ENCODE results near the gene CYTH1. TPM values are rescaled to one million over a fixed set of nuclear protein-coding genes. Genes with fewer than 3 reads are reported as not detected.

Gene CYTH1
- total RNA-seq, 1 experiment from 2014 or later: 46.7 TPM

DNA sequence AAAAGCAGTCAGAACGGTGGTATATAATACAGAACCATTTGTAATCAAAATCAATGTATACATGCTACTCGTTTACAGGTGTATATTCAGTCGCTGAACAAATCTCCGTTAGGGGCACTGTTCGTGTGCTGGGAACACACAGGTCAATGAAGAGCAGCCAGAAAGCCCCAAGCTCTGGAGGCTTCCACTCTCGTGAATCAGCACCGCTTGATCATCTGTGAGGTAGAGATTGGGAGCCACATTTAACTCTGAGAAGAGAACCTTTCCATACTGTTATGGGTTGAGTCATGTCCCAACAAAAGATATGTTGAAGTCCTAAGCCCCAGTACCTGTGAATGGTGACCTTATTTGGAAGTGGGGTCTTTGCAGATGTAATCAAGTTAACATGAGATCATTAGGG lies 5.4 kb upstream of the CYTH1 start:
- POLR2A ChIA-PET: no interaction called here
- Histone ChIP-seq H3K27me3 (ENCODE audit: control insufficient read depth, insufficient read depth, low read length) (no peaks in the 10 kb centered on the region), H3K27ac (ENCODE audit: low read length) (no peak overlapping the region), H3K4me3 (ENCODE audit: low read depth in 2 of 2, low read length in 2 of 2) (no peak overlapping the region), H3K36me3 (ENCODE audit: control insufficient read depth, insufficient read depth, low read length) (no peaks in the 10 kb centered on the region), H3K4me1 (ENCODE audit: control insufficient read depth, insufficient read depth, low read length) (peaks cover 3% of the 10 kb centered on the region; the same call in 1 of the 2 replicates), H3K9me3 (ENCODE audit: control insufficient read depth, insufficient read depth, low read depth, low read length) (no peaks in the 10 kb centered on the region)
- intact Hi-C loops (cut with micrococcal nuclease; ENCODE audit: unreplicated experiment): no loop called here
- DNase-seq (ENCODE audit: low read depth, low spot score) (no peak), ATAC-seq (no peak)
- TF ChIP-seq, protein P1, sequence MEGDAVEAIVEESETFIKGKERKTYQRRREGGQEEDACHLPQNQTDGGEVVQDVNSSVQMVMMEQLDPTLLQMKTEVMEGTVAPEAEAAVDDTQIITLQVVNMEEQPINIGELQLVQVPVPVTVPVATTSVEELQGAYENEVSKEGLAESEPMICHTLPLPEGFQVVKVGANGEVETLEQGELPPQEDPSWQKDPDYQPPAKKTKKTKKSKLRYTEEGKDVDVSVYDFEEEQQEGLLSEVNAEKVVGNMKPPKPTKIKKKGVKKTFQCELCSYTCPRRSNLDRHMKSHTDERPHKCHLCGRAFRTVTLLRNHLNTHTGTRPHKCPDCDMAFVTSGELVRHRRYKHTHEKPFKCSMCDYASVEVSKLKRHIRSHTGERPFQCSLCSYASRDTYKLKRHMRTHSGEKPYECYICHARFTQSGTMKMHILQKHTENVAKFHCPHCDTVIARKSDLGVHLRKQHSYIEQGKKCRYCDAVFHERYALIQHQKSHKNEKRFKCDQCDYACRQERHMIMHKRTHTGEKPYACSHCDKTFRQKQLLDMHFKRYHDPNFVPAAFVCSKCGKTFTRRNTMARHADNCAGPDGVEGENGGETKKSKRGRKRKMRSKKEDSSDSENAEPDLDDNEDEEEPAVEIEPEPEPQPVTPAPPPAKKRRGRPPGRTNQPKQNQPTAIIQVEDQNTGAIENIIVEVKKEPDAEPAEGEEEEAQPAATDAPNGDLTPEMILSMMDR (IDR thresholded peaks at IDR 0.05): no peak; the same call in 1 of the 2 replicates
- TF ChIP-seq SIN3A (IDR thresholded peaks at IDR 0.05; ENCODE audit: borderline replicate concordance, insufficient read depth, low read depth, low read length) (no peak), TCF7L2 (IDR thresholded peaks at IDR 0.05; ENCODE audit: low read depth, low read length) (no peak), POLR2AphosphoS5 (IDR thresholded peaks at IDR 0.05; ENCODE audit: low read depth, low read length) (no peak)
- TF ChIP-seq, protein P2, sequence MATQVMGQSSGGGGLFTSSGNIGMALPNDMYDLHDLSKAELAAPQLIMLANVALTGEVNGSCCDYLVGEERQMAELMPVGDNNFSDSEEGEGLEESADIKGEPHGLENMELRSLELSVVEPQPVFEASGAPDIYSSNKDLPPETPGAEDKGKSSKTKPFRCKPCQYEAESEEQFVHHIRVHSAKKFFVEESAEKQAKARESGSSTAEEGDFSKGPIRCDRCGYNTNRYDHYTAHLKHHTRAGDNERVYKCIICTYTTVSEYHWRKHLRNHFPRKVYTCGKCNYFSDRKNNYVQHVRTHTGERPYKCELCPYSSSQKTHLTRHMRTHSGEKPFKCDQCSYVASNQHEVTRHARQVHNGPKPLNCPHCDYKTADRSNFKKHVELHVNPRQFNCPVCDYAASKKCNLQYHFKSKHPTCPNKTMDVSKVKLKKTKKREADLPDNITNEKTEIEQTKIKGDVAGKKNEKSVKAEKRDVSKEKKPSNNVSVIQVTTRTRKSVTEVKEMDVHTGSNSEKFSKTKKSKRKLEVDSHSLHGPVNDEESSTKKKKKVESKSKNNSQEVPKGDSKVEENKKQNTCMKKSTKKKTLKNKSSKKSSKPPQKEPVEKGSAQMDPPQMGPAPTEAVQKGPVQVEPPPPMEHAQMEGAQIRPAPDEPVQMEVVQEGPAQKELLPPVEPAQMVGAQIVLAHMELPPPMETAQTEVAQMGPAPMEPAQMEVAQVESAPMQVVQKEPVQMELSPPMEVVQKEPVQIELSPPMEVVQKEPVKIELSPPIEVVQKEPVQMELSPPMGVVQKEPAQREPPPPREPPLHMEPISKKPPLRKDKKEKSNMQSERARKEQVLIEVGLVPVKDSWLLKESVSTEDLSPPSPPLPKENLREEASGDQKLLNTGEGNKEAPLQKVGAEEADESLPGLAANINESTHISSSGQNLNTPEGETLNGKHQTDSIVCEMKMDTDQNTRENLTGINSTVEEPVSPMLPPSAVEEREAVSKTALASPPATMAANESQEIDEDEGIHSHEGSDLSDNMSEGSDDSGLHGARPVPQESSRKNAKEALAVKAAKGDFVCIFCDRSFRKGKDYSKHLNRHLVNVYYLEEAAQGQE (IDR thresholded peaks at IDR 0.05; ENCODE audit: insufficient read depth in 1 of 2, low read depth in 2 of 2, low read length in 1 of 2): no peak
- in situ Hi-C loops (cut with HindIII; ENCODE audit: low pct_unique_long_range_greater_than_20kb, low sequenced_read_pairs): no loop called here
- no TSS peak for BruUV-seq (replicated peaks)
- CTCF ChIA-PET: interaction anchor here (0.5 kb wide), 1 partner anchor 291 kb away, joined by 10 read pairs; no protein-coding TSS in a partner anchor

DNA sequence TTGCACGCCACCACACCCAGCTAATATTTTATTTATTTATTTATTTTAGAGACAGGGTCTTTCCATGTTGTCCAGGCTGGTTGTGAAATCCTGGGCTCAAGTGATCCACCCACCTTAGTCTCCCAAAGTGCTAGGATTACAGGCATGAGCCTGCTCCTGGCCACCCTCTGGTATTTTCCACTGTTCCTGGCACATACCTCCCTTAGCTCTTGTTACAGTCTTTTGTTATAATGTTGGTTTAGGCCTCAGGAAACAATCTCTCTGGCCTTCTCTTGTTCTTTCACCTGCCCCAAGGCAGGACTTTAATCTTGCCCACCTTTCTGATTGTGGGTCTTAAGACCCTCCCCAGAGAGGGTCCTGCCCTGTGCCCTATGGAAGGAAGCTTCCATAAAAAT lies 3.6 kb upstream of the CYTH1 start:
- POLR2A ChIA-PET: interaction anchor here (0.6 to 0.7 kb wide), 3 partner anchors 14 to 83 kb away, joined by 4 to 12 read pairs (median 4); no protein-coding TSS in a partner anchor
- ATAC-seq: no peak

More for the DNA sequence above, 3.6 kb upstream of the CYTH1 start:
- no peak overlapping the region for H3K4me3 ChIP-seq (ENCODE audit: low read depth in 2 of 2, low read length in 2 of 2)
- H3K36me3 ChIP-seq (ENCODE audit: control insufficient read depth, insufficient read depth, low read length): no peaks in the 10 kb centered on the region; the same call in 1 of the 2 replicates
- CTCF ChIA-PET: interaction anchor here (0.6 kb wide), 1 partner anchor 17 kb away, joined by 5 read pairs; no protein-coding TSS in a partner anchor
- no peak for DNase-seq (ENCODE audit: low read depth, low spot score)
- no peak overlapping the region for H3K27ac ChIP-seq (ENCODE audit: low read length)
- in situ Hi-C loops (cut with HindIII; ENCODE audit: low pct_unique_long_range_greater_than_20kb, low sequenced_read_pairs): no loop called here
- intact Hi-C loops (cut with micrococcal nuclease; ENCODE audit: unreplicated experiment): no loop called here
- TF ChIP-seq, protein P1 (IDR thresholded peaks at IDR 0.05): no peak
- TF ChIP-seq, protein P2 (IDR thresholded peaks at IDR 0.05; ENCODE audit: insufficient read depth in 1 of 2, low read depth in 2 of 2, low read length in 1 of 2): no peak
- TF ChIP-seq SIN3A (IDR thresholded peaks at IDR 0.05; ENCODE audit: borderline replicate concordance, insufficient read depth, low read depth, low read length): no peak
- TF ChIP-seq TCF7L2 (IDR thresholded peaks at IDR 0.05; ENCODE audit: low read depth, low read length): no peak
- no peak for TF ChIP-seq POLR2AphosphoS5 (IDR thresholded peaks at IDR 0.05; ENCODE audit: low read depth, low read length)
- H3K27me3 ChIP-seq (ENCODE audit: control insufficient read depth, insufficient read depth, low read length): no peaks in the 10 kb centered on the region
- no peaks in the 10 kb centered on the region for H3K9me3 ChIP-seq (ENCODE audit: control insufficient read depth, insufficient read depth, low read depth, low read length)
- H3K4me1 ChIP-seq (ENCODE audit: control insufficient read depth, insufficient read depth, low read length): peaks cover 3% of the 10 kb centered on the region; the same call in 1 of the 2 replicates
- BruUV-seq (replicated peaks): no TSS peak
